ENCODE measurements around the gene FRG2.
"Not testable (repeated sequence)": the region's sequence is repeated elsewhere in the genome, so short reads cannot be mapped to it uniquely, and the experiment has no call there.

FRG2 gene

DNA sequence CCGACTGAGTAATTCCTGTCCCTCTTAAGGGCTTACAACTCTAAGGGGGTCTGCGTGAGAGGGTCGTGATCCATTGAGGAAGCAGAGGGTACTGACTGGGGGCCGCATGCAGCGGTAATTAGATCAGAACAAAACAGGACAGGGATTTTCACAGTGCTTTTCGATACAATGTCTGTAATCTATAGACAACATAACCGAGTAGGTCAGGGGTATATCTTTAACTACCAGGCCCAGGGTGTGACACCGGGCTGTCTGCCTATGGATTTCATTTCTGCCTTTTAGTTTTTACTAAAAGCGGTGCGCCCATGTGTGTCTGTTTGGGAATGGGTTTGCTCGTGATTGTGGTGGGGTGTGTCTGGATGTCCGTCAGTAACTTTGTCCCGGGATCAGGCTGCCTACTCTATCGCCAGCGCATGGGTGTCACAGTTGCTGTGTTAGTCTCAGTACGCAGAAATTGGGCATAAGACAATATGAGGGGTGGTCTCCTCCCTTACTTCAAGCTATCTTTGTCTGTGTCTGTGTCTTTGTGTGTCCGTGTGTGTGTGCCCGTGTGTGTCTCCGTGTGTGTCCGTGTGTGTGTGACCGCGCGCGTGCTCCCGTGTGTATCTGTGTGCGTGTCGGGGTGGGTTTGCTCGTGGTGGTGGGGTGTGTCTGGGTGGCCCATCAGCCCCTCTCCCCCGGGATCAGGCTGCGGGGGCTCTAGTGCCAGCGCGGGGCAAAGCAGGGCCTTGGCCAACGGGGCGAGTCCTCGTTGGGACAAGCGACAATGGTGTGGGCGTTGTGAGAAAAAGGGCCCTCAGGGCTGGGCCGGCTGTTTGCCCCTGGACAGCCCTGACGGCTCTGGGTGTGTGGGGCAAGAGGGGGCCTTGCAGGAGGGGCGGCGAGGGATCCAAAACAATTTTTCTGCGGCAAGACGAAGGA, 10.4 kb downstream of the FRG2 start:
- no peak for DNase-seq (ENCODE audit: low spot score)

DNA sequence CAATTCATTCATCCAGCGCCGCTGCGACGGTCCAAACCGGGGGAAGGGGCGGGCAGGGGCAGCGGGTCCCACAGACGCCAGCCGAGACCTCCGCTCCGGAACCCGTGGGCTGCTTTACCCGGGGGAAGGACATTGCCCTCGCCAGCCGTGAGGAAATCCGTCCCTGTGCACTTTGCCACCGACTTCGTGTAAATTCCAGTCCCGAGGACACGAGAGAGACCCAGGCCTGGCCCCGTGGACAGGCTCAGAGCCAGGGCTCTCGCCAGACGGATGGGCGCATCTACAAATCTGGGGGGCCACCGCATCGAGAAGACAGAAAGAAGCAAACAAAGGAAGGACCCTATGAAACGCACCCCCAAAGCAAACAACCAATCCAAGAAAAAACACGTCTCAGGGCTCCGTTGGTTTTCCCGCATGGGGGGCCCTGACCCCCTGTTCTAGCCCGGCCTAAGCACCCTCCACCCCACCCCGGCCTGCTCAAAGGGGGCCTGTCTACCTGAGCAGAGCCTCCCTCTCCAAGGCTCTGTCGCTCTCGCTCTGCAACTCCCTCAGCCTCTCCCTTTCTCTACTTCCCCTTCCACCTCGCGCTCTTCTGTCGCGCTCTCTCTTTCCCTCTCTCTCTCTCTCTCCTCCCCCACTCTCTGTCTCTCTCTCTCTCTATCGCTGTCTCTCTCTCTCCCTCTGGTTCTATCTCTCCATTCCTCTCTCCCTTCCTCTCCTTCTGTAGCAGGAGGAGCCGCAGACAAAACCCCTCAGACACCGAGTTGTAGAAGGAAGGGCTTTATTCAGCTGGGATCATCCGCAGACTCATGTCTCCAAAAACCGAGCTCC, 11.3 kb downstream of the FRG2 start:
- no peak for DNase-seq (ENCODE audit: low spot score)

DNA sequence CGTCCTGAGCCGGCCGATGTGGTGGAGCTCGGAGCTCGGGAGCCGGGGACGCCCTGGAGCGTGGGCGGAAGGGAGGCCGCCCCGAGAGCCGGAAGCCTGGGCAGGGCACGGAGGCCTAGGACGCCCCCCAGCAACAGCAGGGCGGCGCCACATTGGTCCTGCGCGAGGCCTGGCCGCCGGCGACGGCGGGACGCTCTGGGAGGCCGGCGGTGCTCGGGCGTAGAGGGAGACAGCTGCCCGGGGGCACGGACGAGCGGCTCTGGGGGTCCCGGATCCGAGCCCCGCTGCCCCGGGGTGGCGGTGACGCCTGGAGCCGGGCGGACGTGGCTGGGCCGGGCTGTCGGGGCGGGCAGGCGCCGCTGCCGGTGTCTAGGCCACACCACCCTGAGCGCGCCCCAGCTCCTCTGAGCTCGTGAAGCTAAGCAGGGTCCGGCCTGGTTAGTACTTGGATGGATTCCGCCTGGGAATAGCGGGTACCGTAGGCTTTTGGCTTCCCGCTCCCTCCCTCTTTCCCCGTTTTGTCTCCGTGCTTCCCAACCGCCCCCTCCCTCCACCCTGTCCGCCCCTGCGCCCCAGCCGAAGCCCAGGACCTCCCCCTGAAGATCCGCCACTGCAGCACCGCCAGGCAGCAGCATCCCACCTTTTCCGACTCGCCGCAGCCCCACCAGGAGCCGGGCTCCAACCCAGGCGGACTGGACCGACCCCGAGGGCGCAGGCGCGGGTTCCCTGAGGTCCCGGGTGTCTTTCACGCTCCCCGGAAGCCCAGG, 12.1 kb downstream of the FRG2 start:
- no peak for DNase-seq (ENCODE audit: low spot score)

DNA sequence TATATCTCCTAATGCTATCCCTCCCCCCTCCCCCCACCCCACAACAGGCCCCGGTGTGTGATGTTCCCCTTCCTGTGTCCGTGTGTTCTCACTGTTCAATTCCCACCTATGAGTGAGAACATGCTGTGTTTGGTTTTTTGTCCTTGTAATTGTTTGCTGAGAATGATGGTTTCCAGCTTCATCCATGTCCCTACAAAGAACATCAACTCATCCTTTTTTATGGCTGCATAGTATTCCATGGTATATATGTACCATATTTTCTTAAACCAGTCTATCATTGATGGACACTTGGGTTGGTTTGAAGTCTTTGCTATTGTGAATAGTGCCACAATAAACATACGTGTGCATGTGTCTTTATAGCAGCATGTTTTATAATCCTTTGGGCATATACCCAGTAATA, 37.1 kb downstream of the FRG2 start:
- DNase-seq (ENCODE audit: low spot score) = not testable (repeated sequence)

DNA sequence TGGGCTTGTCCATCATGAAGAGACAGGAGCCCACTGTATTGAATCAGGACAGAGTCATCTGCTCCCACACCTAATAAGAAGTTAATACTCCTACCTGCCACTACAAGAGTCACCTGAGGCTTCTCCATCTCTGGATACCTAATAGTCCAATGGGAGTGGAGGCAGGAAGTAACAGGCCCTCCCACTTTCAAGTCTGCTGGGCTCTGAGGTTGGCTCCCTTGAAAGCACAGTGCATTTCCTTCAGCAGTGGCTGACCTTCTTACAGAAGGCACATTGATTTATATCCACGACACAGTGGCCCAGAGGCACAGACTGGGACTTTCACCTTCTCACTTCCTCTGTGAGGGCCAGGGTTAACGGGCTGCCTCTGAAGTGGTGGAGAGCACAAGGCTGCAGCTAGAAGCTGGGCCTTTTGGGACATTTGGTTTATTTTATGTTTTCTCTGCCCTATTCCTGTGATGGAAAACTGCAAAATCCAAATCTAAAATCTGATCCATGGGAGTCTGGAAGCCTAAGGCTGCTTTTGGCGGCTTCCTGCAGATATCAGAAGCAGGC, 38.1 kb downstream of the FRG2 start:
- no peak for DNase-seq (ENCODE audit: low spot score)

DNA sequence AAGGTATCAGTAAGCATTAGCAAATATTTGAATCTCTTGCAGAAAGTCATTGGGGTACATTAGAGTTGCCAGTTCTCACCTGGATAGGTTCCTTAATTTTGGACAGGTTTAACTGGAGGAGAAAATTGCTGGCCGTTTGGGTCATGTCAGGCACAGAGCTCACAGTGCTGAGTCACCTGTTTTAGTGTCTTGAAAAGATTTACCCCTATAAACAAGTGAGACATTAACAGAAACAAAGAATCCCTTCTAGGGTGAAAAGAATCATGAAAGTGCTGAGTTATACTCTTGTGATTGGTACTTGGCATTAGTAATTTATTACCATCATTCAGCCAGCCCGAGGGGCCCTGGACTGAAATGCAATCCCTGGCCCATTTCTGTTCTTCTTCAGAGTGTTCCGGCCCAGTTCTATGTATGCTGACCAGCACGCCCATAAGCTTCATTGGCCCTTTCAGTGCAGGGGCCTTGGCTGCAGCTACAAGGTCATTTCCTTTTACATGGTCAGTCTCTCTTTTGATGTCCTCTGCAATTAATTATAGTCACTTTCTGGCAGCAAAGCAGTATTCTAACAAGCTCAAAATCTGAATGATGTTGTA, 41.3 kb downstream of the FRG2 start:
- not testable (repeated sequence) for DNase-seq (ENCODE audit: low spot score)

DNA sequence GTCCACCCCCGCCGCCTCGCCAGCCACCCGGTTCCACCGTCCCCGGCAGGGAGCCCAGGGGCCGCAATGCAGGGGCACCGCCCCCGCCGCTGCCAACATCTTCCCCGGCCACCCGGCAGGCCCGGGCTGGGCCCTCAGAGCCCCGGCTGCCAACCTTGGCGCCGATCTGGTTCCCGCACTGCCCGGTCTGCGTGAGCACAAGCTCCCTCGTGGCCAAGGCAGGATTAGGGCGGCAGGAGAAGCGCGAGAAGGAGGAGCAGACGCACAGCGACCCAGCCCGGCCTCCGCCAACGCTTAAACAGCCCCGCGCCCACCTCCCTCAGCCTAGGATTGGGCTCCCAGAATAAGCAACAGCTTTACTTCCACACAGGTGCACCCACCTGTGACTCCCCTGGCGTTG, 42.4 kb downstream of the FRG2 start:
- not testable (repeated sequence) for DNase-seq (ENCODE audit: low spot score)

DNA sequence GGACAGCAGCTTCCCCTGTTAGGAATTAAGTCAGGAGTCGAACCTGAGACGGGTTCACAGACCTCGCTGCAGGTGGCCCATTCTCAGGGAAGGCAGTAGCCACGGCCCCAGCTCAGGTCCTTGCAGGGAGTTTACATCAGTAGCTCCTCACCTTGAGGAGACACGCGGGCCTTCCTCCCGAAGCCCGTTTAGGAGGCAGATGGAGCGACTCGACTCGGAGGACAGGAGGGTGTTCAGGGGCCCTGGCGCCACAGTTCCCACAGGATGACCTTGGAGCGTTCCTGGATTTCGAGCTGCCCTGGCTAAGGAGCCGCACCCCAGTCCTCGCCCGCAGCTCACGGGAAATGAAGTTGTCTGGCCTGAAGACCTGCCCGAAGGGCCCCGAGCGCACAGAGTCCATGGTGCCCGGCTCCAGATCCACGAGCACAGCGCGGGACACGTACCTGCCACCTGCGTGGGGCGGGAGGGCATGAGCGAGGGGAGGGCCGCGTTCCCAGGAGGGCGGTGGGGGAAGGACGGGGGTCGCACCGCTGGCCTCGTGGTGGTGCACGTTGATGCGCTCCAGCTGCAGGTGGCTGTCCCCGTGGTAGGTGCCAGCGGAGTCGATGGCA, 43.0 kb downstream of the FRG2 start:
- DNase-seq (ENCODE audit: low spot score) = not testable (repeated sequence)

DNA sequence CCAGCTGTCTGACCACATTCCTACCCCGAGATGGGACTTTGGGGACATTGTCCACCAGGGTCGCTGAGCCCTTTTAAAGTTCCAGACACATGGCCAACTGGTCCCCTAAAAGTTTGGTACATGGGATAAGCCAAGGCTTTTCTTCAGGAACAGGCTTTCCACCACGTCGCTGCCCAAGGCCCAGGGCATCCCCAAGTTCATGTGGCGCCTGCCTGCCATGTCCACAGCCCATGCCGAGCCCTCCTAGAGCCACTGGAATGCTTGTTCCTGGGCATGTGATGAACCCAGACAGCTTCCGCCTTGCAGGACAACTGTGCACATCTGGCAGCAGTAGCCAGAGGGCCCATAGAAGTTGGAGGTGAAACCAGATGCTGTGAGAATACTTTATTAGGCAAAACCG, 45.1 kb downstream of the FRG2 start:
- no peak for DNase-seq (ENCODE audit: low spot score)

DNA sequence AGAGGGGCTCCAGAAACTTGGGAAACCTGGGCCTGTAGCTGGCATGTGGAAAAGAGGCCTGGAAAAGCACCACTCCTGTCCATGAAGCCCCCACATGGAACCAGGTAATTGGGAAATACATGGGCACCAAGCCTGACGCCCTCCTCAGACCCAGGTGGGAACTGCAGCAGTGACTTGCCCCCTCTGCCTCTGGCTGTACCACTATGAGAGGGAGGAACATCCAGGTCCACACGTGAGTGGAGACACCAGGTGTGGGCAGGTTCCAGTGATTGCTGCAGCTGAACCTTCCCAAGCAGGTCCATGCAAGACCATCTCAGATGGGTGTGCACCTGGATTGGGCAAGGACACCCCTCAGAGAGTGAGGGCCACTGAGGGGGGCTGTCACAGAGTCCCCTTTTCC, 46.8 kb downstream of the FRG2 start:
- not testable (repeated sequence) for DNase-seq (ENCODE audit: low spot score)

DNA sequence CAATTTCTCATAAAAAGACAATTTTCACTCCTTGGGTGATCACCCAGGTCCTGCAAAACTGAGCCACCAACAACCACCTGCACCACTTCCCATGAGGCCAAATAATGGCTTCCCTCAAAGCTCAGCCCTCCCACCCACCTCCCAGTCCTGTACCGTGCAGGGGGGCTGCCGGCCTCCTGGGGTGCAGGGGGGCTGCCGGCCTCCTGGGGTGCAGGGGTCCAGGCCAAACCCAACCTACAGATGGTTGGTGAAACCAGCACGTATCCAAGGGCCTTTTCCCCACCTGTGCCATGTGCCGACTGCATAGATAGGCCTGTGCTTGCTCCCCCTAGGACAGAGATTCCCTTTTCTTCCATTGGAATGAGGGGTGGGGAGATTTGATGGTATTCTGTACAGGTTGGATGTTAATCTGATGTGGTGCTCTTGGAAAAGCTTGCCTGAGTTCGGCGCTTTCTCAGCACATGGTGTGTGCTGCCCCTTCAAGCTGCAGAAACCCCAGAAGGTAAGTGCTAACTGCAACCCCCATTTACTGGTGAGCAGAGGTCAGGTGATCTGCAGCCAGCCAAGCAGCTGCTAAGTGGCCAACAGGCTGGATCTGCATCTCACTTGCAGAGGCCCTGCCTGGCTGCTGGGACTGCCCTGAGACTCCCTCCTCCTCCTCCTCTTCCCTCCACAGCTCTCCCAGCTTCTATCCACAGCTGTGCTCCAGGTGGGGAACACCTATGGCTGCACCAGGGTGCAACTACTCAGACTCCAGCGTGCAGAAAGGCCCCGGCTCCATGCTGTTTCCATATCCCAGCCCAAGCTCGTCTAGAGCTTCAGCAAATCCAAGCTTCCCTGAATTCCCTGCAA, 47.6 kb downstream of the FRG2 start:
- DNase-seq (ENCODE audit: low spot score) = no peak
